Measurements from ENCODE around the gene DPH2. TPM values are rescaled to one million over a fixed set of nuclear protein-coding genes. Genes with fewer than 3 reads are reported as not detected.
A peak's percentile ranks its signal among the peaks of the same experiment; 100 is the strongest.

DPH2 gene
- total RNA-seq, 2 experiments from 2014 or later = 28.6 to 42.1 TPM

DNA sequence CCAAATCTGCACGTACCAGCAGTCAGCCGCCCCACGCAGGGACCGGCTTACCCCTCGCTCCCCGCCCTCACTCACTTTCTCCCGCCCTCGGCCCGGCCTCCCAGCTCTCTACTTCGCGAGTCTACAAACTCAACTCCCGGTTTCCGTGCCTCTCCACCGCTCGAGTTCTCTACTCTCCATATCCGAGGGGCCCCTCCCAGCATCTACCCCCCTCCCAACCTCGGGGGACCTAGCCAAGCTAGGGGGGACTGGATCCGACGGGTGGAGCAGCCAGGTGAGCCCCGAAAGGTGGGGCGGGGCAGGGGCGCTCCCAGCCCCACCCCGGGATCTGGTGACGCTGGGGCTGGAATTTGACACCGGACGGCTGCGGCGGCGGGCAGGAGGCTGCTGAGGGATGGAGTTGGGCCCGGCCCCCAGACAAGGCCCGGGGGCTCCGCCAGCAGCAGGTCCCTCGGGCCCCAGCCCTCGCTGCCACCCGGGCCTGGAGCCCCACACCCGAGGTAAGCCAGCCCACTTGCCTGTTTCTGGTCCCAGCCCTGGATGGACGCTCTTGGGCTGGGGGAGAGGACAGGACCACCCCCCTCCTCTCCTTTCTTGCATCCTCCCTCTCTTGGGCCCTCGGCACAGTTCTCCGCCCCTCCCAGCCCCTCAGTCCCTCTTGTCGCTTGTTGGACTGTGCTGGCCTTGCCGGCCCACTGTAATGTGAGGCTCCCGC lies 36.3 kb upstream of the DPH2 start, which contains the start of gene ARTN:
TSS of gene ARTN (plus strand) at position 416 of the 715 bp plus-strand sequence. CDS start 1,856 bp downstream, outside the sequence.
- no peak within 1 kb of the TSS for H2AFZ ChIP-seq (ENCODE audit: low read length)
- no peak for TF ChIP-seq EZH2phosphoT487 (IDR thresholded peaks at IDR 0.05; ENCODE audit: borderline replicate concordance, low read depth, low read length)
- TF ChIP-seq, protein P1, sequence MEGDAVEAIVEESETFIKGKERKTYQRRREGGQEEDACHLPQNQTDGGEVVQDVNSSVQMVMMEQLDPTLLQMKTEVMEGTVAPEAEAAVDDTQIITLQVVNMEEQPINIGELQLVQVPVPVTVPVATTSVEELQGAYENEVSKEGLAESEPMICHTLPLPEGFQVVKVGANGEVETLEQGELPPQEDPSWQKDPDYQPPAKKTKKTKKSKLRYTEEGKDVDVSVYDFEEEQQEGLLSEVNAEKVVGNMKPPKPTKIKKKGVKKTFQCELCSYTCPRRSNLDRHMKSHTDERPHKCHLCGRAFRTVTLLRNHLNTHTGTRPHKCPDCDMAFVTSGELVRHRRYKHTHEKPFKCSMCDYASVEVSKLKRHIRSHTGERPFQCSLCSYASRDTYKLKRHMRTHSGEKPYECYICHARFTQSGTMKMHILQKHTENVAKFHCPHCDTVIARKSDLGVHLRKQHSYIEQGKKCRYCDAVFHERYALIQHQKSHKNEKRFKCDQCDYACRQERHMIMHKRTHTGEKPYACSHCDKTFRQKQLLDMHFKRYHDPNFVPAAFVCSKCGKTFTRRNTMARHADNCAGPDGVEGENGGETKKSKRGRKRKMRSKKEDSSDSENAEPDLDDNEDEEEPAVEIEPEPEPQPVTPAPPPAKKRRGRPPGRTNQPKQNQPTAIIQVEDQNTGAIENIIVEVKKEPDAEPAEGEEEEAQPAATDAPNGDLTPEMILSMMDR (conservative IDR thresholded peaks at IDR 0.05; ENCODE audit: low read length) = no peak
- no peaks in the 10 kb centered on the region for H3K9me2 ChIP-seq (ENCODE audit: insufficient read depth, low read length)
- intact Hi-C loops (cut with micrococcal nuclease; ENCODE audit: unreplicated experiment) = loop anchor here (1.0 to 5.0 kb wide), 4 partner anchors 96 to 706 kb away; no protein-coding TSS in a partner anchor
- no peaks in the 10 kb centered on the region for H4K20me1 ChIP-seq (ENCODE audit: insufficient read depth, low read length)
- no peak within 1 kb of the TSS for H3K4me3 ChIP-seq (ENCODE audit: low read depth, low read length, poor library complexity, severe bottlenecking)
- no peaks in the 10 kb centered on the region for H3K9me3 ChIP-seq (ENCODE audit: low read length)
- no peak within 1 kb of the TSS for H3K27ac ChIP-seq (ENCODE audit: low read depth, low read length, poor library complexity, severe bottlenecking)
- no peaks in the 10 kb centered on the region for H3K36me3 ChIP-seq (ENCODE audit: insufficient read depth, low read length)
- peak within 1 kb of the TSS; percentile 17; the same call in 1 of the 2 replicates for H3K4me2 ChIP-seq (ENCODE audit: low read length)
- no peaks in the 10 kb centered on the region for H3K4me1 ChIP-seq (ENCODE audit: insufficient read depth, low read length, poor library complexity, severe bottlenecking)
- no peak for DNase-seq (ENCODE audit: low spot score)
- ChIA-PET POLR2A (interaction anchor here (1.2 kb wide), 1 partner anchor 168 kb away, joined by 3 read pairs; no protein-coding TSS in a partner anchor), CTCF (ENCODE audit: unreplicated experiment) (interaction anchor here (0.8 to 2.2 kb wide), 5 partner anchors 10 to 170 kb away, joined by 3 to 40 read pairs (median 4); no protein-coding TSS in a partner anchor)
- H3K79me2 ChIP-seq (ENCODE audit: insufficient read depth, low read depth, low read length) = no peaks in the 10 kb centered on the region
- no TSS peak for BruUV-seq (replicated peaks)

GRCh38 chr1:43934101-43934985 lies 35.5 kb upstream of the DPH2 start:
- ChIA-PET CTCF (ENCODE audit: unreplicated experiment) (interaction anchor here (0.6 to 2.2 kb wide), 10 partner anchors 9 to 283 kb away, joined by 3 to 40 read pairs (median 4); partner anchors contain the start of gene IPO13), POLR2A (interaction anchor here (0.6 to 1.2 kb wide), 5 partner anchors 108 to 236 kb away, joined by 3 to 4 read pairs (median 3); partner anchors contain the start of gene ST3GAL3)
- H3K9me2 ChIP-seq (ENCODE audit: insufficient read depth, low read length) = no peaks in the 10 kb centered on the region
- H4K20me1 ChIP-seq (ENCODE audit: insufficient read depth, low read length) = no peaks in the 10 kb centered on the region
- H2AFZ ChIP-seq (ENCODE audit: low read length) = no peak overlapping the region
- H3K27ac ChIP-seq (ENCODE audit: low read depth, low read length, poor library complexity, severe bottlenecking) = no peak overlapping the region
- BruUV-seq (replicated peaks) = no TSS peak
- no peaks in the 10 kb centered on the region for H3K36me3 ChIP-seq (ENCODE audit: insufficient read depth, low read length)
- peak overlapping the region; percentile 17; the same call in 1 of the 2 replicates for H3K4me2 ChIP-seq (ENCODE audit: low read length)
- H3K4me1 ChIP-seq (ENCODE audit: insufficient read depth, low read length, poor library complexity, severe bottlenecking) = no peaks in the 10 kb centered on the region
- no peaks in the 10 kb centered on the region for H3K79me2 ChIP-seq (ENCODE audit: insufficient read depth, low read depth, low read length)
- TF ChIP-seq EZH2phosphoT487 (IDR thresholded peaks at IDR 0.05; ENCODE audit: borderline replicate concordance, low read depth, low read length) = no peak
- TF ChIP-seq, protein P1 (conservative IDR thresholded peaks at IDR 0.05; ENCODE audit: low read length) = peak; percentile 82
- H3K4me3 ChIP-seq (ENCODE audit: low read depth, low read length, poor library complexity, severe bottlenecking) = no peak overlapping the region
- intact Hi-C loops (cut with micrococcal nuclease; ENCODE audit: unreplicated experiment) = loop anchor here (1.0 to 5.0 kb wide), 4 partner anchors 97 to 707 kb away; no protein-coding TSS in a partner anchor
- peak; percentile 70 for DNase-seq (ENCODE audit: low spot score)
- H3K9me3 ChIP-seq (ENCODE audit: low read length) = no peaks in the 10 kb centered on the region

Measured in OCI-LY7 (cell line).